GM18951 (cell line): ENCODE measurements around the gene COX11.
A peak's percentile ranks its signal among the peaks of the same experiment; 100 is the strongest.

Experiments
- POLR2A ChIP-seq: IDR thresholded peaks from 4 replicates; pipeline ENCODE4 v1.6.1; 2011; ENCODE audit warnings: mild to moderate bottlenecking; ENCODE audit not compliant: insufficient read length, insufficient read depth; ENCODE audit errors: extremely low read depth
- in situ Hi-C: fragments of 300-500 bp; cut with MboI; formaldehyde crosslinking; loops from one replicate; pipeline ENCODE4 v1.12.0; 2022; ENCODE audit warnings: low sequenced_read_pairs, mixed read lengths, inconsistent platforms; ENCODE audit not compliant: unreplicated experiment

The COX11 gene

DNA sequence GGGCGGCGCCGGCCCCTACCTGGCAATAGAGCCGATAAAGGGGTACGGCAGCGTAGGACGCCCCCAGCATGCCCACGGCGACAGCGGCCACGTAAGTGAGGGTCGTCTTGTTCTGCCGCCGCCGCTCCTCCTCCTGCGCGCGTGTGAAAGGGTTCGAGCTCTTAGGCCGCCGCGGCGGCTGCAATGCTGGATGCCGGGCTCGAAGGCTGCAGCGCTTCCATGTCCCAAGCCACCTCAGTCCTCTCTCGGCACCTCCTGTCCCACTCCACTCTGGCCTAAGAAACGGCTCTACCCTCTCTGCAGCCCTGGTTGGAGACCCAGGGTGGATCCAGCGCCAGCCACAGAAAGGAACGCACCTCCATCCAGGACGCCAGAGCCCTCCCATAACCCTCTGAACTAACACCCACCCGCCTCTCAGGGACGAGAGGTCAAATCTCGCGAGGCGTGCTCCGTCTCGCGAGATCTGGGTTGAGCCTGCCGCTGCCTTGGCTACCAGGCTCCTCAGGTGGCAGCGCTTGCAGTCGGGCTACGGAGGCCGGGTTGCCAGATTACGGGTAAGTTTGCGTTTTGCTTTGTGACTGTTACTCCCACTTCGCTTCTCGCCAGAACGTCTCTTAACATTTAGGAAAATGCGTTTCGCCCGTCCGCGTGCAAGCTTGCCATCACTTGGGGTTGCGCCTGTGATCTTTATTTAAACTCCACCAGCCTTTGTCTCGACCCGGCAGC is at the start of gene COX11, which contains the start of gene STXBP4:
Gene COX11, minus strand, starts transcription at position 393 of the 726 bp plus-strand sequence. Its CDS starts 8 bp downstream, at position 385.
Gene STXBP4, plus strand, starts transcription at position 504 of the 726 bp plus-strand sequence. CDS start 17,455 bp downstream, outside the sequence.
- in situ Hi-C loops: no loop called here
- TF ChIP-seq POLR2A: peak; percentile 87

DNA sequence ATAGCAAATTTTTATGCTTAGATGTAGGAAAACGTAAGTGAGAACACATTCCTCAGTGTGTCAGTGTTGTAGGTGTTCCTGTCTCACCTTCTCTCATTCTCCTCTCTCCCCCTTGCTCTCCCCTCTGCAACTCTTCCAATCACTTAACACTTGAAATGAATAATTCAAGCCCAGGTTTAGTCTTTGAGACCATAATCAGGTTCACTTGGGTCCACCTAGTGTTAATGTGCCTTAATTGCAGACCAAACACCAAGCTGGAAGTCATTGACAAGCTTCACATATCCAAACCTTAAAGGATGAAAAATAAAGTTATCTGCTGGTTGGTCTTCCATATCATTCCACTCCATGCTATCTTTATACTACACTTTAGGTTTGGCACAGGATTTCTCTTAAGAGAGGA is 37.1 kb upstream of the COX11 start:
- in situ Hi-C loops: no loop called here
- TF ChIP-seq POLR2A: no peak

- in situ Hi-C loops: no loop called here
- no peak for TF ChIP-seq POLR2A
Measured at GRCh38 chr17:55004484-55004883, 36.0 kb upstream of the COX11 start.

DNA sequence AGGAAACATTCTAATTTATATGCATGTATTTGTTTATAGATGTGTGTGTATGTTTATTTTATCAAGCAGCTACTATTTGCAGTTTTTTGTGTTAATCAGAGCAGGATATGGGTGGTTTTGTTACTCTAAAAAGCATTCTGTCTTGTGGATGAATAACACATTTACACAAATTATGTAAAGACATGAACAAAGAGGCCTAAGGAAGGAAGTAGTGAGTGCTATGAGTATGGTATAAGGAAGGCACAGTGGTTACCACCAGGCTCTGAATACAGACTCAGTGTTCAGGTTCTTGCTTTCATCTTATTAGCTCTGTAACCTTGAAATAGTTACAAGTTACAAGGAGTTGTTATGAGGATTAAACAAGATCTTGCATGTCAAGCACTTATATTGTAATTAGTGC is 34.0 kb upstream of the COX11 start:
- in situ Hi-C loops: no loop called here
- no peak for TF ChIP-seq POLR2A

DNA sequence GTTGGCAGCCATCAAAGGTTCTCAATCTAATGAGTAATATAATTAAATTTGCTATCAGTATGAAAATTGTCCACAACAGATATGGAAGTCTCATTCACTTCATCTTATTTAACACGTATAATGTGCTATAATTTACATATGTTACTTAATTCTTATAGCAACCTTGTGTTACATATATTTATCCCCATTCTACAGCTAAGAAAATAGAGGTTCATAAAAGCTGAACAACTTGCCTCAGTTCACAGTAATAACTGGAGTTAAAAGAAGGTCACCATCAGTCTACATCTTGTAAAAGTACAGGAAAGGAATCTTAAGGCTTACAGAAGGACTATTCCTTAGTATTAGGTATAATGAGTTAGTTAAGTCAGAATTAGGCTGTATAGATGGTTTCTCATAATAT is 28.0 kb upstream of the COX11 start:
- in situ Hi-C loops: loop anchor here (10.0 to 25.0 kb wide), 2 partner anchors 298 to 516 kb away; partner anchors contain the start of gene SMIM36
- no peak for TF ChIP-seq POLR2A

- in situ Hi-C loops: loop anchor here (10.0 to 25.0 kb wide), 2 partner anchors 302 to 519 kb away; partner anchors contain the start of gene SMIM36
- TF ChIP-seq POLR2A: no peak
Measured at GRCh38 chr17:54992797-54993639, 24.6 kb upstream of the COX11 start.

DNA sequence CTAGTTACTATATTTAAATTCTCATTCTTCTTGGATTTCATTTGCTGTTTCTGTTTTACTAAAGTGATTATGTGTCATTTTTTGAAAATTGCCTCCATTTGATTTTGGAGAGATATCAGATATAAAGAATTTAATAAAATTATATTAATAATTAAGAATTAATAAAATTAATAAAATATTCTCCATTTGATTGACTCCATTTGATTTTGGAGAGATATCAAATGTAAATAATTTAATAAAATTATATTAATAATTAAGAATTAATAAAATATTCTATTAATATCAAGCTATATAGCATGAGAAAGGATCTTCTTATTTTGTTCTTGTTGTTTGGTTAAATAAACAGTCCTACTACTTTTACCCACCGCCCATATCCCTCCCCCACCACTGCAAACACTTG is 23.1 kb upstream of the COX11 start:
- in situ Hi-C loops: loop anchor here (10.0 to 25.0 kb wide), 2 partner anchors 303 to 521 kb away; partner anchors contain the start of gene SMIM36
- TF ChIP-seq POLR2A: no peak

GRCh38 chr17:54990118-54990517 is 21.7 kb upstream of the COX11 start:
- no peak for TF ChIP-seq POLR2A
- in situ Hi-C loops: loop anchor here (10.0 to 25.0 kb wide), 2 partner anchors 305 to 522 kb away; partner anchors contain the start of gene SMIM36

DNA sequence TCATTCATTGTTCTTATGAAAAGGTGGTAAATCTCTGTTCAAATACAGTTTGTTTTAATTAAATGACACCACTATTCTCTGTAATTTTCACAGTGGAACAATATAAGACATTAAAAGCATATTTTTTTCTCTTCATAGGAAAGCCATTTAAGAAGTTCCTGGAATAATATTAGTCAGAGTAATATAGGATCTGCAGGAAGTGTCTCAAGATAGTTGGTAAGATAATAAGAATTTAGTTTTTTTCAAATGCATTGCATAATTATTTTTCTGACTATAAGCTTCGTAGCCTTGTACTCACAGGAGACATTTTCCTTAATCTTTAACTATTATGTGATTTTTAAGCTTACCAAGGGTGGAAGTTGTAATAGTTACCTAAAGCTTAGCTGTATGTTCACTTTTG is 17.0 kb upstream of the COX11 start:
- no peak for TF ChIP-seq POLR2A
- in situ Hi-C loops: loop anchor here (25.0 kb wide), 1 partner anchor 527 kb away; the partner anchor contains the start of gene SMIM36

DNA sequence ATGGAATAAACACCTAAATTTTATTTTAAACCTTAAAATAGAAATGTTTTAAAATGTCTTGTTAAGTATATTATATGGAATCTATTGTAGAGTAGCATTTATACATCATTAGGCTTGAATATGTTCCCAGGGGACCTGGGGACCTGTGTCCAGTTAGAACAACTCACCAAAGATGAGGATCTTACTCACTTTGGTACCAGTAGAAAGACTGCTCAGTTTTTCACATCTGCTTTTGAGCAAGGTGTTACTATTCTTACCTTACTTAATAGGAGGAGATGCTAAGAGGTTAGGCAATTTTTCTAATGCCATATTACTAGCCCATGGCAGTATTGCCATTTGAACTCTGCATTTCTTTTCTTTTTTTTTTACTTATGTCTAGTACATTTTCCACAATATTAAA is 14.8 kb upstream of the COX11 start:
- in situ Hi-C loops: loop anchor here (25.0 kb wide), 1 partner anchor 529 kb away; the partner anchor contains the start of gene SMIM36
- no peak for TF ChIP-seq POLR2A

GRCh38 chr17:54982399-54982798 is 13.9 kb upstream of the COX11 start:
- TF ChIP-seq POLR2A: no peak
- in situ Hi-C loops: loop anchor here (25.0 kb wide), 1 partner anchor 530 kb away; the partner anchor contains the start of gene SMIM36

GRCh38 chr17:54980375-54980774 is 11.9 kb upstream of the COX11 start:
- no peak for TF ChIP-seq POLR2A
- in situ Hi-C loops: loop anchor here (25.0 kb wide), 1 partner anchor 532 kb away; the partner anchor contains the start of gene SMIM36

DNA sequence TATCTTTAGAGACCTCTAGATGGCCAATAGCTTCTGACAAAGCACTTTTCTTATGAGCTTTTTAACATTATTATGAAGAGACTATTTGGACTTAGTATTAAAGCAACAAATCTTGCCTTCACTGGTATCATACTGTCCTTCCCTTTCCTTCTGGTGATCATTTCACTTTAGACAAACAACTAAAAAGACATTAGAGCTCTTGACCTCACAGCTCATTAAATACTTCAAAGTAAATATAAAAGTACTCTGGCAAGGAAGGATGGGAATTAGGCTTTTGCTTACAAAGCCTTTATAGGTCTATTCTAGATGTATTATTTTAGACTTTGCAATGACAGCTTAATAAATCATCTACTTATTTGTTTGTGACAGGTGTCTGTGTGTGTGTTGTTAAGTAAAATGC is 11.2 kb upstream of the COX11 start:
- no peak for TF ChIP-seq POLR2A
- in situ Hi-C loops: loop anchor here (25.0 kb wide), 1 partner anchor 533 kb away; the partner anchor contains the start of gene SMIM36
